Central memory CD8-positive, alpha-beta T cell (primary cell): Measurements from ENCODE around the gene IFNL2.
"Not testable (repeated sequence)": the region's sequence is repeated elsewhere in the genome, so short reads cannot be mapped to it uniquely, and the experiment has no call there.

Experiments used
- ATAC-seq: fragments of 150-1000 bp; cut with Tn5 transposase; replicated peaks from 2 replicates; pipeline ENCODE4 v1.10.0; 2022; ENCODE audit warnings: mild to moderate bottlenecking, moderate FRiP score, moderate number of reproducible peaks; ENCODE audit not compliant: poor library complexity, severe bottlenecking; ENCODE audit errors: extremely low read depth
- DNase-seq, 2 donors: peaks; one replicate each; pipeline ENCODE4 v3.0.0; 2021; ENCODE audit warnings: low spot score in 2 of 2
- H3K27ac Mint-ChIP-seq: one replicate; pipeline ENCODE4 v1.8.0; 2022; ENCODE audit warnings: low read depth, mild to moderate bottlenecking, moderate library complexity, mixed read lengths
- H3K27me3 Mint-ChIP-seq: one replicate; pipeline ENCODE4 v1.8.0; 2022; ENCODE audit warnings: mixed read lengths
- H3K36me3 Mint-ChIP-seq: one replicate; pipeline ENCODE4 v1.8.0; 2022; ENCODE audit warnings: mild to moderate bottlenecking, moderate library complexity, mixed read lengths; ENCODE audit not compliant: insufficient read depth
- H3K4me1 Mint-ChIP-seq: one replicate; pipeline ENCODE4 v1.8.0; 2022; ENCODE audit warnings: mixed read lengths
- H3K4me3 Mint-ChIP-seq: one replicate; pipeline ENCODE4 v1.8.0; 2022; ENCODE audit warnings: mild to moderate bottlenecking, moderate library complexity, mixed read lengths
- H3K9me3 Mint-ChIP-seq: one replicate; pipeline ENCODE4 v1.8.0; 2022; ENCODE audit warnings: mixed read lengths

Gene IFNL2

GRCh38 chr19:39261704-39262103 lies 6.5 kb upstream of the IFNL2 start:
- ATAC-seq (no peak), DNase-seq (no peak)
- Mint-ChIP-seq H3K4me1 (peaks cover 14% of the 10 kb centered on the region), H3K27ac (no peak overlapping the region), H3K9me3 (no peaks in the 10 kb centered on the region), H3K4me3 (no peak overlapping the region), H3K36me3 (no peaks in the 10 kb centered on the region), H3K27me3 (peaks cover 42% of the 10 kb centered on the region)

DNA sequence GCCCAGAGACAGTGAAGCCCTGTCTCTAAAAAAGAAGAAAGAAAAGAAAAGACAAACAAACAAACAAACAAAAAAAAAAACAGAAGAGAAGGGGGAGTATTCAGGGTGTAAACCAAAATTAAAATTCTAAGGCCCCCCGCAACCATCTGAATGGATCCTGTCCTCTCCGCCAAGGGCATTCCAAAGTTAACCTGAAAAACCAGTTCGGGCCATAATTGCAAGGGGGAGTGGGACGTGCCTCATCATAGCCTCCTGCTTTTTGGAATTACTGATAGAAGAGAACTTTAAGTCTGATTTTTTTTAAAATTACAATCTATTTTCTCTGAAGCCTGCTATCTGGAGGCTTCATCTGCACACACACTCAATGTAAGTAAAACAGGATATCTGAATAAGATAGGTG lies 5.7 kb upstream of the IFNL2 start:
- H3K9me3 Mint-ChIP-seq, result no peaks in the 10 kb centered on the region
- no peak for ATAC-seq
- no peak overlapping the region for H3K27ac Mint-ChIP-seq
- H3K27me3 Mint-ChIP-seq, result peaks cover 38% of the 10 kb centered on the region
- no peaks in the 10 kb centered on the region for H3K36me3 Mint-ChIP-seq
- DNase-seq, result no peak
- peaks cover 14% of the 10 kb centered on the region for H3K4me1 Mint-ChIP-seq
- H3K4me3 Mint-ChIP-seq, result no peak overlapping the region

- H3K27me3 Mint-ChIP-seq, result peaks cover 40% of the 10 kb centered on the region
- no peaks in the 10 kb centered on the region for H3K36me3 Mint-ChIP-seq
- ATAC-seq, result no peak
- H3K9me3 Mint-ChIP-seq, result no peaks in the 10 kb centered on the region
- peaks cover 7% of the 10 kb centered on the region for H3K4me1 Mint-ChIP-seq
- no peak for DNase-seq
- H3K4me3 Mint-ChIP-seq, result no peak overlapping the region
- no peak overlapping the region for H3K27ac Mint-ChIP-seq
These were observed 4.3 kb upstream of the IFNL2 start for GRCh38 chr19:39263912-39264305.

GRCh38 chr19:39264306-39265290 lies 3.6 kb upstream of the IFNL2 start:
- no peaks in the 10 kb centered on the region for H3K9me3 Mint-ChIP-seq
- DNase-seq (no peak), ATAC-seq (no peak)
- H3K27ac Mint-ChIP-seq, result no peak overlapping the region
- peaks cover 7% of the 10 kb centered on the region for H3K4me1 Mint-ChIP-seq
- peaks cover 47% of the 10 kb centered on the region for H3K27me3 Mint-ChIP-seq
- H3K4me3 Mint-ChIP-seq, result no peak overlapping the region
- H3K36me3 Mint-ChIP-seq, result no peaks in the 10 kb centered on the region

DNA sequence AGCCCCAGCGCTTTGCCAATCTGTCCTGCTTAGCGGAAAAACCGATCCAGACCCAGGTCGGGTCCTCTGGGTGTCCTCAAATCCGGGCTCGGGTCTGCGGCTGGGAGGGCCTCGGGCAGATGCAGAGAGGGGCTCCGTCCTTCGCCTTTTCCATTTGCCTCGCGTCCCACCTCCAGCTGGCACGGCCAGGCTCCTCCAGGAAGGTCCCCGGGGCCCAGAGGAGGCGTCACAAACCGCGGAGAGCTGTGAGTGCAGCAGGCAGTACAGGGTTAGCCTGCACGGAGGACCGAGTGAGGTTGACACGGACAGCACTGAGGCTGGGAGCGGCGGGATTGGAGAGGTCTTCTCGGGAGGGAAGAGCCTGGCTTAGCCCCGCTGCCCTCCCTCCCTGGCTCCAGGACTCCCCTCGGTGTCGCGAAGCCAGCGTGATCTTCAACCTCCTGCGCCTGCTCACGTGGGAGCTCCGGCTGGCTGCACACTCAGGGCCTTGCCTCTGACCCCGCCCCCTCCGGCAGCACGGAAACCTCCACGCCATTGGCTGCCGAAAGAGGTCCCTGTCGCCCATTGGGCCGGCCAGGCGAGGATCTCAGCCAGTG lies 2.8 kb upstream of the IFNL2 start:
- Mint-ChIP-seq H3K9me3 (no peaks in the 10 kb centered on the region), H3K27ac (no peak overlapping the region), H3K4me1 (peaks cover 7% of the 10 kb centered on the region), H3K27me3 (peaks cover 55% of the 10 kb centered on the region), H3K4me3 (no peak overlapping the region), H3K36me3 (no peaks in the 10 kb centered on the region)
- ATAC-seq (no peak), DNase-seq (no peak)

GRCh38 chr19:39268531-39269223 lies 481 bp downstream of the IFNL2 start:
- not testable (repeated sequence) for H3K36me3 Mint-ChIP-seq, ATAC-seq

GRCh38 chr19:39269369-39269768 lies 1.2 kb downstream of the IFNL2 start:
- H3K27me3 Mint-ChIP-seq, result peaks cover 33% of the 10 kb centered on the region
- H3K4me3 Mint-ChIP-seq, ATAC-seq, H3K27ac Mint-ChIP-seq, H3K4me1 Mint-ChIP-seq, DNase-seq, H3K36me3 Mint-ChIP-seq, H3K9me3 Mint-ChIP-seq: not testable (repeated sequence)

More at GRCh38 chr19:39268531-39269223, 481 bp downstream of the IFNL2 start:
- not testable (repeated sequence) for DNase-seq, H3K4me1 Mint-ChIP-seq, H3K4me3 Mint-ChIP-seq, H3K9me3 Mint-ChIP-seq, H3K27ac Mint-ChIP-seq
- H3K27me3 Mint-ChIP-seq, result peaks cover 40% of the 10 kb centered on the region

DNA sequence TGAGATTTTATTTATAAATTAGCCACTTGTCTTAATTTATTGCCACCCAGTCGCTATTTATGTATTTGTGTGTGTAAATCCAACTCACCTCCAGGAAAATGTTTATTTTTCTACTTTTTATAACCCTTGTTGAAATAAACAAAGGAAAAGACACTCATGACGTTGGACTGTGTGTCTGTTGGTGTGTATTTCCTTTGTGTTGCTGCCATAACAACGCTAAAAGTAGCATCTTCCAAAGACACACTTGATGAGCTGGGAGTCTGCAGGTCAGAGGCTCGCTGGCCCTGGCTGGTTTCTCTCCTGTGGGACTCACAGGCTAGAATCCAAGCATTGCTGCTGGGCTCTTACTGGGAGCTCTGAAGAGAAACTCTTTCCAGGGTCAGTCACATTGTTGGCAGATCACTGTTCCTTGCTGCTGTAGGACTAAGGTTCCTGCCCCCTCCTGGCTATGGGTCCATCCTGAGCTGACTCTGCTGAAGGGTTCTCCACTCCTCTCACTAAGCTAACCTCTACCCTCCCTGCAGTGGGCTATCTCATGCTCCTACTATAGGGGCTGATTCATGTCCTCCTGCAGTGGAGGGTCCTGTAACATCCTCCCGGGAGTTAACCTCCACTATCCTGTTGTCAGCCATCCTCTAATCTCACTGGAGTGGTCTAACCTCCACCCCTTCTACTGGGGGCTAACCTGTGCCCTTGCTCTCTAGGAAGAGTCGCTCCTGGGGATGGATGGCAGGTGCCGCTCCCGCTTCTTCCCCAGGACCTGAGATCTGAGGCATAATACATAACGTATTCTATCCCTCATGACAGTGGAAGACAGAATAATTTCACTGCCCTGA lies 2.1 kb downstream of the IFNL2 start:
- Mint-ChIP-seq H3K27ac (no peak overlapping the region), H3K4me1 (no peaks in the 10 kb centered on the region), H3K27me3 (peaks cover 27% of the 10 kb centered on the region), H3K36me3 (no peaks in the 10 kb centered on the region), H3K4me3 (no peak overlapping the region), H3K9me3 (no peaks in the 10 kb centered on the region)
- no peak for ATAC-seq
- DNase-seq, result no peak

- ATAC-seq, H3K27ac Mint-ChIP-seq, H3K36me3 Mint-ChIP-seq, DNase-seq, H3K4me1 Mint-ChIP-seq, H3K9me3 Mint-ChIP-seq, H3K4me3 Mint-ChIP-seq: not testable (repeated sequence)
- H3K27me3 Mint-ChIP-seq, result peaks cover 25% of the 10 kb centered on the region
These were observed 5.7 kb downstream of the IFNL2 start for GRCh38 chr19:39273859-39274258.

- peaks cover 5% of the 10 kb centered on the region for H3K4me1 Mint-ChIP-seq
- peaks cover 8% of the 10 kb centered on the region for H3K27me3 Mint-ChIP-seq
- no peaks in the 10 kb centered on the region for H3K9me3 Mint-ChIP-seq
- H3K36me3 Mint-ChIP-seq, result no peaks in the 10 kb centered on the region
- H3K4me3 Mint-ChIP-seq, result no peak overlapping the region
- ATAC-seq (no peak), DNase-seq (no peak)
- no peak overlapping the region for H3K27ac Mint-ChIP-seq
These were observed 7.4 kb downstream of the IFNL2 start for GRCh38 chr19:39275578-39275977.

DNA sequence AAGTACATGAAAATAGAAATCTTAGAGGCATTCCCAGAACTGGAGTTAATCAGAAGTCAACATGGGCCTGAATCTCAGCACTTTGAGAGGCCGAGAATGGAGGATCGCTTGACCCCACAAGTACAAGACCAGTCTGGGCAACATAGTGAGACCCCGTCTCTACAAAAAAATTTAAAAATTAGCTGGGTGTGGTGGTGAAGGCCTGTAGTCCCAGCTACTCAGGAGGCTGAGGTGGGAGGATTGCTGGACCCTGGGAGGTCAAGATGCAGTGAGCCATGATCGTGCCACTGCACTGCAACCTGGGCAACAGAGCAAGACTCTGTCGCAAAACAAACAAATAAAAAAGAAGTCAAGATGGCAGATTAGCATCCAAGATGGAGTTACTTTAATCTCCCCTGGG lies 8.5 kb downstream of the IFNL2 start:
- Mint-ChIP-seq H3K27ac (no peak overlapping the region), H3K36me3 (no peaks in the 10 kb centered on the region), H3K4me3 (no peak overlapping the region), H3K4me1 (peaks cover 5% of the 10 kb centered on the region), H3K9me3 (no peaks in the 10 kb centered on the region), H3K27me3 (no peaks in the 10 kb centered on the region)
- ATAC-seq (no peak), DNase-seq (no peak)

DNA sequence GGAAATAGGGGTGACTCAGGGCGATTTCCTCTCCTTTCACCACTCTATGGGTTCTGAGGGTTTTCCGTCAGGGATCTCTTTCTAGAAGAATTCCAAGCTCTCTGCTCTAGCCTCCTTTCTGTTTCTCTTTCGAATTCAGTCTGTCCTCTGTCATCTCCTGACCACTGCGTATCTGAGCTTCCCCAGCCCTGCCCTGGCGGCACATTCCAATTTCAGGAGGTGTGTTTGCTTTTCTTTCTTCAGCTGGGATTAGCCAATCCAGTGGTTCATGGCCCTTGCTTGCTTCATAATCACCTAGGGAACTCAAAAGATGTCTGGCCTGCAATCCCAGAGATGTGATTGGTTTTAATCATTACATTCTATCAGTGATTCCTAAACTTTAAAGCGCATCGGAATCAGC lies 9.4 kb downstream of the IFNL2 start:
- Mint-ChIP-seq H3K27me3 (no peaks in the 10 kb centered on the region), H3K27ac (no peak overlapping the region), H3K4me3 (no peak overlapping the region), H3K36me3 (no peaks in the 10 kb centered on the region), H3K9me3 (no peaks in the 10 kb centered on the region), H3K4me1 (peaks cover 5% of the 10 kb centered on the region)
- ATAC-seq, result no peak
- DNase-seq, result no peak
